ENCODE results near the gene HSBP1L1.

The HSBP1L1 gene

DNA sequence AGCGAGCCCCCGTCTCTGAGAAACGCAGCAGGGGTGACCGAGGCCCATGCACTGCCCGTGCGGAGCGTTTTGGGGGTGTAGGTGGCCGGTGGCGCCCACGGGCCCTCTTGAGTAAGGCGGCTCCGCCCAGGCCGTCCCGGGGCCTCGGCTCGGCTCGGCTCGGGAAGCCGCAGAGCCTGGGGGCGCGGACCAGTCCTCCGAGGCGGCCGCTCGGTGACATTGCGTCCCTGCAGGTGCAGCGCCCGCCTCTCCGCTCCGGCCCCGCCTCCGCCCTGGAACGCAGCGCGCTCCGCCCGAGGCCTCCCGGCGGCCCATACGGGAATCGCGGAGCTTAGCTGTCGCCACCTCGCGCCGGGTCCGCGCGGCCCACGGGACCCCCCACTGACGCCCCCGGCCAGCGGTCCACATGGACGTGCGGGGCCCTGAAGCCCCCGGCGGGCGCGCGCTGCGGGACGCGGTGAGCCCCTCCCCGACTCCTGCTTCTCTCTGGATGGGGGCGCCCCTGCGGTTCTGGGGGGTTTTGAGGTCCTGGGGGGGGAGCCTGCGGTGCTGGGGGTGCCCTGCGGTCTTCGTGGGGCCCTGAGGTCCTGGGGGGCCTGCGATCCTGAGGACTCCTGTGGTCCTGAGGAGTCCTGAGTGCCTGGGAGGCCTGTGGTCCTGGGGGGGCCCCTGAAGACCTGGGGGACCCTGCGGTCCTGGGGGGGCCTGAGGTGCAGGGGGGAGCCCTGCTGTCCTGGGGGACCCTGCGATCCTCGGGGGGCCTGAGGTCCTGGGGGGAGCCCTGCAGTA lies at the start of gene HSBP1L1:
HSBP1L1 (plus strand) TSS at position 314 of the 789 bp plus-strand sequence; CDS start at position 407, 93 bp downstream.
- in situ Hi-C loops (cut with MboI; ENCODE audit: low sequenced_read_pairs) = no loop called here

GRCh38 chr18:79915161-79916127 lies 49.0 kb upstream of the HSBP1L1 start:
- in situ Hi-C loops (cut with MboI; ENCODE audit: low sequenced_read_pairs) = no loop called here

- in situ Hi-C loops (cut with MboI; ENCODE audit: low sequenced_read_pairs) = no loop called here
These were observed 48.3 kb upstream of the HSBP1L1 start for GRCh38 chr18:79916128-79916494.

DNA sequence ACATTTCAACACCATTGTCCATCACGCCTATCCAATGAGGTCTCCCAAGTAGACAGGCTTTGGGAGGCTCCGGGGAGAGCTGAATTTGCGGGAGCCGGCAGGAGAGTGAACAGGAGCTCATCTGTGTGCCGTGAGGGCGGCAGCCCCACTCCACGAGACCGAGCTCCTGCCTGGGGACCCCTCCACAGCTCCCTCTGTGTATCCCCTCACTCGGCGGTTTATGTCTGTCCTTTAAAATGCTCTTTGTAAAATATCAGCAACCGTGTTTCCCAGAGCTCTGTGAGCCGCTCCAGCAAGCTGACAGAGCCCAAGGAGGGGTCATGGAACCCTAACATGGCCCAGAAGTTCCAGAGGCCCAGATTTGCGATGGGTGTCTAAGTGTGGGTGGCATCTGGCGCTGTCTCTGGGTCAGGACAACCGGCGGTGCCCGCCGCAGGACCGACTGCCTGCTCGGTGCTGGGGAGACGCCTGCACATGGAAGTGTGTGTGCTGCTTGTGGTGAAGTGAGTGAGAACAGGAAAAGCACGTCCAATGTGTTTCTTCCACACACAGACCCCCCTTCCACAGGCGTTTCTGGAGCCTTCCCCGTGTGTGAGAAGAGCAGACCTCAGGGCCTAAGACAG lies 47.8 kb upstream of the HSBP1L1 start:
- in situ Hi-C loops (cut with MboI; ENCODE audit: low sequenced_read_pairs) = no loop called here

DNA sequence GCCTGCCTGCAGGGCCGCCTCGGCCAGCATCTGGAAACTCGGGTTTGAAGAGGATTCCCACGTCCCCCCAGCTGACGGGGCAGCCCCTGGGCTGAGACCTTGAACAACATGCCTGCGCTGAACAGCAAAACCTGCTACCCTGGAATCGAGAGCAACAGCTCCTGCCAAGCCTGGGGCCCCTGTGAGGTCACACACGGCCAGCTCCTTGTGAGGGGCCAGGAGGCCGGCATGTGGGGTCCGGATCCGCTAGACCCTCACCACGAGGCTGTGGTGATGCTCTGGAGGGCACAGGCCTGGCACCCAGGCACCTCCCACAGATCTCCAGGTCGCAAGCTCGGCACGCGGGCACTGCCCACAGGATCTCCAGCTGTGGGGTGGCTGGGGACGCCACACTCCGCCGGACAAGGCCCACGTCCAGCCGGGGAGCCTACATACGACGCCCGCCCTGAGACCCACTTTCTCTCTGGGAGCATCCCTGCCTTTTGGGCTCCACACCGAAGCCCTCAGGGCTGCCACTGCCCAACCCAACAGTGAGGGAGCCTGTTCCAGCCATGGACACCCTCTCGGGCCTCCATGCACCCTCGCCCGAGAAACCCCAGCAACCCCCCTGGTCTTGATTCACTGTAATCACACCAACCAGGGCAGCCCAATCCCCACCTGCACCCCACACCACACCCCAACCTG lies 47.1 kb upstream of the HSBP1L1 start:
- in situ Hi-C loops (cut with MboI; ENCODE audit: low sequenced_read_pairs) = no loop called here

GRCh38 chr18:79917853-79918614 lies 46.4 kb upstream of the HSBP1L1 start:
- in situ Hi-C loops (cut with MboI; ENCODE audit: low sequenced_read_pairs) = no loop called here

- in situ Hi-C loops (cut with MboI; ENCODE audit: low sequenced_read_pairs) = no loop called here
These were observed 45.8 kb upstream of the HSBP1L1 start for GRCh38 chr18:79918615-79919011.

DNA sequence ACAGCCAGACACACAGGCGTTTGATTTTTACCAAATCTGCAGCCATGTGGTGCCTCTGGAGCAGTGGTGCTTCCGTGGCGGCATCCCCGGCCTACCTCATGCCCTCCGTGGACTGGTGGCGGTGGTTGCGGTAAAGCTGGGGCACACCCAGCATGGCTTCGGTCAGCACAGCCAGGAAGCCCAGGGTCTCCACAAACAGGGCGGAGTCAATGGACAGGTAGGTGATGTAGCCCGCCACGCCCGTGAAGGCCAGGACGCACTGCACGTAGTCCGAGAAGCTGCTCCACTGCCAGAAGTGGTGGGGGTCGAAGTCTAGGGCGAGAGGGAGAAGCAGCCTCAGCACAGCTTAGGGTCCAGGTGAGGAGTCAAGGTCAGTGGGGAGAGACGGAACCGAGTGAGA lies 45.4 kb upstream of the HSBP1L1 start:
- in situ Hi-C loops (cut with MboI; ENCODE audit: low sequenced_read_pairs) = no loop called here

DNA sequence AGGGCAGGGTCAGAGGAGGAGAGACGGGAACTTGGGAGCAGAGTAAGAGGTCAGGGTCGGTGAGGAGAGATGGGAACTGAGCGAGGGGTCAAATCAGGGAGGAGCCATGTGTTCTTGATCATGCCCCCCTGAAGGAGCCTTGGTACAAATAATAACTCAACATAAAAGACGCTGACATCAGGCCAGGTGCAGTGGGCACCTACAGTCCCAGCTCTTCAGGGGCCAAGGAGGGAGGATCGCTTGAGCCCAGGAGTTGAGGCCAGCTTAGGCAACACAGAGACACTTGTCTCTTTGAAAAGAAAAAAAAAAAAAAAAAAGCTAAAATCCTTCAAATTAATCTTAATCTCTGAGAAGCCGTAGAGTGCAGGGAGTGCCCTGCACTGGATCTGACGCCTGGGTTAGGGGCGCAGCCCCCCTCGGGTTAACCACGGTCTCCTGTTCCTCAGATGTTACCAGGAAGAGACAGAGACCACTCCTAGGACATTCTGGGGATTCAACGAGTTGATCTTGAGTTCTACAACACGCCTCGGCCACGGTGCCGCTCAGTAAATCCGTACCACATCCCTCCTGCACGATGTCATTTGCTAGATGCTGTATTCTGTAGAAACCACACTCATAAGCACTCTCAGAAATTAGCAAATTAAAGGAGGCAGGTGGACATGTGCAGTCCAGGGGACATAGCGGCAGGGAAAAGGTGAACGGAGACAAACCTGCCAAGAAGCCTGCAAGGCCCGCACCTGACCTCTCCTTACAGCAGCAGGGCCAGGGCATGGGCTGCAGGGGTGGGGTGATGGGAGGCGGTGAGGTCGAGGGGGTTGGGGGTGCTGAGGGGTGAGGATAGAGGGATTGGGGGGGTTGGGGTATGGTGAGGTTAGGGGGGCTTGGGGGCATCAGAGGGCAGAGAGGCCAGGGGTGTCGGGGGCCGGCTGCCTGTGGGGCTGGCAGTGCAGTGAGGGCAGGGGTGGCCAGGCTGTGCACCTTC lies 42.2 kb upstream of the HSBP1L1 start:
- in situ Hi-C loops (cut with MboI; ENCODE audit: low sequenced_read_pairs) = no loop called here

- in situ Hi-C loops (cut with MboI; ENCODE audit: low sequenced_read_pairs) = no loop called here
These were observed 41.5 kb upstream of the HSBP1L1 start for GRCh38 chr18:79922971-79923411.

- in situ Hi-C loops (cut with MboI; ENCODE audit: low sequenced_read_pairs) = no loop called here
These were observed 40.4 kb upstream of the HSBP1L1 start for GRCh38 chr18:79923896-79924585.

DNA sequence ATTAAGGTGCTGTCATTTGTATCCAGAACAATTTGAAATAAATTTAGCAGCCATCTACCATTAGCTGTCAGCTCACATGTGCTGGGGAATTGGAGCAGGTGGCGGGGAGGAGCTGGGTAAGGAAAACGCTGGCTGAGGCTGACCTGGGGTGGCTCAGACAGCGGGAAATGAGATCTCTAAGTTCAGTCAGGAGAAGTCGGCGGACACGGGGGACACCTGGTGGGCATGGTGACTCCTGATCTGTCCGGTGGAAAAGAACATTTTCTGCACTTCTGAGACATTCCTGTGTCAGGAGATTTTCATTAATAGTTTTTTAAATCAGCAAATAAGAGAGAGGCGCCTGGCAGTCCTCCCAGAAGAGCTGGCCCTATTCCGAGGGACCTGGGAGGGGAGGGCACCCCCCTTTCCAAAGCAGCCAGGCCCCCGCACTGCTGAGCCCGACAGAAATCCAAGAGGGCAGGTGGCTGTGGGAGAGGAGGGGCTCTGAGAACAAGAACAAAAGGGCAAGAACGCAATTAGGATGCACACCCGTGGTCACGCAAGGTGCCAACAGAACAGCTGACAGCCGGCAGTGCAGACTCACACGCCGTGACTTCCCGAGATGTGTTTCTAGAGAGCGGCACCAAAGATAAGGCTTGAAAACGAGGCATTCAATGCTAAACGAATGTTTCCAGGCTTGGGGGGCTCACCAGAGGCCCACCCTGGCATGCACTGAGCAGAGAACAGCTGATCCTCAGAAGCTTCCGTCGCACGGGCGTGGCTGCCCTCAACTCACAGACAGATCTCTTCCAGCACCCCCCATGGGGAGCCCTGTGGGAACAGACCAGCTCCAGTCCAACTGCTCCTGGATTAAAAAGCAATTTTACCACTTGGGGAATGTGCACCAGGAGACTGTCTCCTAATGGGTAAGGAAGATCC lies 39.4 kb upstream of the HSBP1L1 start:
- in situ Hi-C loops (cut with MboI; ENCODE audit: low sequenced_read_pairs) = no loop called here

DNA sequence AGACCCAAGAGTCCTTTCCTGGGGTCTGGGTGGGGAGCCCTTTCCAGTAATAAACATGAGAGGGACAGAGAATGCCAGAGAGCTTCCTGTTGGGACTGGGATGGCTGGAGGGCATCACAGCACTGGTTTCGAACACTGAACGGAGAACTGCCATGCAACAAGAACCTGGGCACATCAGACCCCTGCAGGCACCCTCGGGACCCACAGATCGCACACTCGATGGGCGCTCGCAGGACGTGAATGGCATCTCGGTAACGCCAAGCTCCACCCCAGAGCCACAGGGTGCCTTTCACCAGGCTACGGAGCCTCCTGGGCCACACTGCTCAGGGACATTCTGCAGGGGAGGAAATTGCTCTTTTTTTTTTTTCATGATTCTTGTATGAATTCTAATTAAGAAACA lies 38.1 kb upstream of the HSBP1L1 start:
- in situ Hi-C loops (cut with MboI; ENCODE audit: low sequenced_read_pairs) = no loop called here

- in situ Hi-C loops (cut with MboI; ENCODE audit: low sequenced_read_pairs) = no loop called here
These were observed 37.5 kb upstream of the HSBP1L1 start for GRCh38 chr18:79926715-79927606.

- in situ Hi-C loops (cut with MboI; ENCODE audit: low sequenced_read_pairs) = no loop called here
These were observed 36.6 kb upstream of the HSBP1L1 start for GRCh38 chr18:79927607-79928562.
